Measurements from ENCODE around the gene ITGAD.

DNA sequence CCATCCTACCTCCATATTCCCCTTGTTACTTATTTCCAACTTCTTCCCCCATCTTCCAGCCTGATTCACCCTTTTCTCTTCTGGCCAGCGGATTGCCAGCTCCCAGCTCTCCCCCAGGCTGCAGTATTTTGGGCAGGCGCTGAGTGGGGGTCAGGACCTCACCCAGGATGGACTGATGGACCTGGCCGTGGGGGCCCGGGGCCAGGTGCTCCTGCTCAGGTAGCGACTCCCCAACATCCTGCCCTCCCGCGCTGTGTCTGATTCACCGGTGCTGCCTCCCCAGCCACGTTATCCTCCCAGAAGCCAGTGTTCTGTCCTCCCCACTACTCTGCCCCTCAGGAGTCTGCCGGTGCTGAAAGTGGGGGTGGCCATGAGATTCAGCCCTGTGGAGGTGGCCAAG lies 19.6 kb downstream of the ITGAD start:
- no peak for TF ChIP-seq TAF1 (IDR thresholded peaks at IDR 0.05; ENCODE audit: low read depth)
- no peak for TF ChIP-seq EP300 (IDR thresholded peaks at IDR 0.05; ENCODE audit: borderline replicate concordance)
- TF ChIP-seq ZBTB7A (IDR thresholded peaks at IDR 0.05; ENCODE audit: low read depth): no peak
- TF ChIP-seq, protein P1, sequence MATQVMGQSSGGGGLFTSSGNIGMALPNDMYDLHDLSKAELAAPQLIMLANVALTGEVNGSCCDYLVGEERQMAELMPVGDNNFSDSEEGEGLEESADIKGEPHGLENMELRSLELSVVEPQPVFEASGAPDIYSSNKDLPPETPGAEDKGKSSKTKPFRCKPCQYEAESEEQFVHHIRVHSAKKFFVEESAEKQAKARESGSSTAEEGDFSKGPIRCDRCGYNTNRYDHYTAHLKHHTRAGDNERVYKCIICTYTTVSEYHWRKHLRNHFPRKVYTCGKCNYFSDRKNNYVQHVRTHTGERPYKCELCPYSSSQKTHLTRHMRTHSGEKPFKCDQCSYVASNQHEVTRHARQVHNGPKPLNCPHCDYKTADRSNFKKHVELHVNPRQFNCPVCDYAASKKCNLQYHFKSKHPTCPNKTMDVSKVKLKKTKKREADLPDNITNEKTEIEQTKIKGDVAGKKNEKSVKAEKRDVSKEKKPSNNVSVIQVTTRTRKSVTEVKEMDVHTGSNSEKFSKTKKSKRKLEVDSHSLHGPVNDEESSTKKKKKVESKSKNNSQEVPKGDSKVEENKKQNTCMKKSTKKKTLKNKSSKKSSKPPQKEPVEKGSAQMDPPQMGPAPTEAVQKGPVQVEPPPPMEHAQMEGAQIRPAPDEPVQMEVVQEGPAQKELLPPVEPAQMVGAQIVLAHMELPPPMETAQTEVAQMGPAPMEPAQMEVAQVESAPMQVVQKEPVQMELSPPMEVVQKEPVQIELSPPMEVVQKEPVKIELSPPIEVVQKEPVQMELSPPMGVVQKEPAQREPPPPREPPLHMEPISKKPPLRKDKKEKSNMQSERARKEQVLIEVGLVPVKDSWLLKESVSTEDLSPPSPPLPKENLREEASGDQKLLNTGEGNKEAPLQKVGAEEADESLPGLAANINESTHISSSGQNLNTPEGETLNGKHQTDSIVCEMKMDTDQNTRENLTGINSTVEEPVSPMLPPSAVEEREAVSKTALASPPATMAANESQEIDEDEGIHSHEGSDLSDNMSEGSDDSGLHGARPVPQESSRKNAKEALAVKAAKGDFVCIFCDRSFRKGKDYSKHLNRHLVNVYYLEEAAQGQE (IDR thresholded peaks at IDR 0.05; ENCODE audit: low read depth): no peak
- no peak for TF ChIP-seq TEAD4 (IDR thresholded peaks at IDR 0.05)
- TF ChIP-seq, protein P2, sequence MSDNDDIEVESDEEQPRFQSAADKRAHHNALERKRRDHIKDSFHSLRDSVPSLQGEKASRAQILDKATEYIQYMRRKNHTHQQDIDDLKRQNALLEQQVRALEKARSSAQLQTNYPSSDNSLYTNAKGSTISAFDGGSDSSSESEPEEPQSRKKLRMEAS (IDR thresholded peaks at IDR 0.05): no peak
- TF ChIP-seq RAD21 (IDR thresholded peaks at IDR 0.05; ENCODE audit: low read depth): no peak
- TF ChIP-seq EGR1 (IDR thresholded peaks at IDR 0.05): no peak

All from Ishikawa (cell line).